PC-3 (cell line): ENCODE measurements around the gene SLC33A1.

ENCODE experiments used
- CTCF ChIP-seq: fragments of 300-600 bp; sonication (generic); conservative IDR thresholded peaks from 2 replicates; pipeline ENCODE4 v1.5.1; 2017; ENCODE audit warnings: antibody characterized with exemption, low read depth, mild to moderate bottlenecking, low read length
- EZH2 ChIP-seq: fragments of 300-600 bp; sonication (generic); IDR thresholded peaks from one replicate; pipeline ENCODE4 v1.6.1; 2017; ENCODE audit warnings: antibody characterized with exemption, mild to moderate bottlenecking, low read length; ENCODE audit not compliant: unreplicated experiment

DNA sequence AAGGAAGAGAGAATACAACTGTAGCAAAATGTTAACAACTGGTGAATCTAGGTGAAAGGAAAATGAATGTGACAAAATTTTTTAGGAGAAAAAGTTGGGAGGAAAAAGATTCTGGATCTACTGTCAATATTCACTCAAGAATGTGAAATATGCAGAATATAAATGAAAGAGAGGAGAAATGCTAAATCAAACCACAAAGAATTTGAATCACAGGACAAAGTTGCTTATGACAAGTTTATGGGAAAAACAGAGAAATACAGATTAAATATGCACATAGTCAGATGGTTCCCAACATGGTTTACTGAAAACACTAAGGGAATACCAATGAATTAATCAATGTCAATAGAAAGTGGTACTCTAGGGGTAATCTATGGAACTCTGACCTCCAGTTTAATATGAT is 75.8 kb downstream of the SLC33A1 start:
- TF ChIP-seq CTCF: no peak
- TF ChIP-seq EZH2: no peak
